Ovary (tissue), 3 donors: ENCODE data around the gene MAL.

Experiments used
- CTCF ChIP-seq, 3 donors: fragments of 450-650 bp in 2 of 3; fragments of 200-600 bp in 1 of 3; IDR thresholded peaks; one replicate each; pipeline versions ENCODE4 v1.5.1 to v1.8.0; 2016 to 2022; ENCODE audit warnings: antibody characterized with exemption in 3 of 3, mild to moderate bottlenecking in 1 of 3
- POLR2A ChIP-seq: fragments of 450-650 bp; IDR thresholded peaks from one replicate; pipeline ENCODE4 v1.6.1; 2017; ENCODE audit warnings: antibody characterized with exemption, mild to moderate bottlenecking, moderate library complexity
- donor health status: DM: no; HTN: no; CAD: no.

DNA sequence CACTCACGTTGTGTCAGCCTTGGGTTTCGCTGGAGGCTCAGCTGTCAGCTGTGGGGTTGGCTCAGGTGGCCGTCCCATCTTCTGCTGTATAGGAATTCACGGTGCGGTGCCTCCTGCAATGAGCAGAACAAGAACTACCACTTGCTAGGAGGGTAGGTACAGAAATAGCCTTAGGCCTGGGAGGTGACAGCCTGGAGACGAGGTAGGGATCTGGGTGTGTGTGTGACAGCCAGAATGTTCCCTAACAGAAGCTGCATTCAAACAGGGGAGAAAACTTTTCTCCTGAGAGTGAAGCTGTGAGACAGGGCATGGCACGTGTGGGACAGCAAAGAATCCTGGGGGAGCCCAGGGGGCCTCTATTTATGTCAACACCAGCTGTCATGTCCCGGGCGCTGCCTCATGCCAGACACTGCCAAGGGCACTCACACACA, 8.4 kb upstream of the MAL start:
- TF ChIP-seq CTCF (IDR thresholded peaks at IDR 0.05) (no peak), POLR2A (no peak)
